Right lobe of liver (tissue), 6 donors: Measurements from ENCODE around the gene SPG21. TPM values are rescaled to one million over a fixed set of nuclear protein-coding genes. Genes with fewer than 3 reads are reported as not detected.

ENCODE experiments used
- ATAC-seq, 4 donors: fragments of 200-7000 bp; cut with Tn5 transposase; one replicate each; pipeline ENCODE4 v1.9.1; 2020; ENCODE audit warnings: mild to moderate bottlenecking in 4 of 4, moderate library complexity in 4 of 4
- DNase-seq, 3 donors: peaks; one replicate each; pipeline ENCODE4 v3.0.0-alpha.2; 2020
- H3K27ac ChIP-seq, 3 donors: fragments of 200-600 bp; one replicate each; pipeline ENCODE4 v1.8.0; 2022
- H3K27me3 ChIP-seq, 2 donors: fragments of 200-600 bp; one replicate each; pipeline ENCODE4 v1.8.0; 2022
- H3K36me3 ChIP-seq, 4 donors: fragments of 200-600 bp; sonication (generic) in 1 of 4; one replicate each; pipeline versions ENCODE4 v1.5.1 to v1.8.0; 2017 to 2022; ENCODE audit warnings: control low read depth in 1 of 4
- H3K4me1 ChIP-seq, 4 donors: fragments of 200-600 bp; sonication (generic) in 1 of 4; one replicate each; pipeline versions ENCODE4 v1.5.1 to v1.8.0; 2017 to 2022; ENCODE audit warnings: control low read depth in 1 of 4
- H3K4me3 ChIP-seq, 3 donors: fragments of 200-600 bp; one replicate each; pipeline ENCODE4 v1.8.0; 2022
- H3K9me3 ChIP-seq, 4 donors: fragments of 200-600 bp; sonication (generic) in 1 of 4; one replicate each; pipeline versions ENCODE4 v1.5.1 to v1.8.0; 2017 to 2022; ENCODE audit warnings: control low read depth in 1 of 4
- POLR2A ChIP-seq: fragments of 450-650 bp; IDR thresholded peaks from one replicate; pipeline ENCODE4 v1.6.1; 2017; ENCODE audit warnings: antibody characterized with exemption, mild to moderate bottlenecking
- WGBS: methylation state at CpG from one replicate; pipeline ENCODE4 v1.1.6; 2018; ENCODE audit warnings: low coverage, low lambda C conversion rate; ENCODE audit not compliant: insufficient coverage; ENCODE audit errors: missing lambda C conversion rate; 5-methylcytosine and 5-hydroxymethylcytosine counted together
- intact Hi-C, 2 donors: fragments of 100-400 bp; cut with DNase I; formaldehyde crosslinking; loops; one replicate each; pipeline versions ENCODE4 v1.11.2 to v1.14.1; 2022
- total RNA-seq, 6 experiments: library from RNA; depleted of rRNA in 2 of 6; stranded (reverse); fragments of >200 nt in 2 of 6; fragmentation: NEBNext Ultra II Directional in 3 of 6; extraction: Animal tissue kit (Norgen Biotek cat#: 25700) in 3 of 6; gene quantifications; one replicate each; pipeline versions ENCODE4 v1.1.0 to v1.2.4, GENCODE V29; 2016 to 2023
- TF ChIP-seq, protein P1 (sequence below), 4 donors: fragments of 200-600 bp in 3 of 4; fragments of 450-650 bp in 1 of 4; IDR thresholded peaks; one replicate each; pipeline versions ENCODE4 v1.5.1 to v1.8.0; 2016 to 2022; ENCODE audit warnings: antibody characterized with exemption in 4 of 4, mild to moderate bottlenecking in 2 of 4
- donor health status: DM: no; HTN: yes; CAD: no.
- donor health status: DM: no; HTN: no; CAD: no.
- donor health status: DM: no; HTN: no; CAD: no.
- donor health status: DM: no; HTN: yes; CAD: no.
- donor health status: DM: no; HTN: yes; CAD: no.

SPG21 gene
- total RNA-seq, 6 experiments from 2014 or later = 35.2 to 70.4 (median 52.2) TPM

- Histone ChIP-seq H3K9me3 (no peaks in the 10 kb centered on the region), H3K4me3 (no peak overlapping the region), H3K27me3 (no peaks in the 10 kb centered on the region), H3K4me1 (no peaks in the 10 kb centered on the region), H3K36me3 (peaks cover 0 to 77% (median 34%) of the 10 kb centered on the region in 4 donors), H3K27ac (no peak overlapping the region)
- ATAC-seq = no peak
- intact Hi-C loops = no loop called here
- TF ChIP-seq POLR2A = no peak
- TF ChIP-seq, protein P1, sequence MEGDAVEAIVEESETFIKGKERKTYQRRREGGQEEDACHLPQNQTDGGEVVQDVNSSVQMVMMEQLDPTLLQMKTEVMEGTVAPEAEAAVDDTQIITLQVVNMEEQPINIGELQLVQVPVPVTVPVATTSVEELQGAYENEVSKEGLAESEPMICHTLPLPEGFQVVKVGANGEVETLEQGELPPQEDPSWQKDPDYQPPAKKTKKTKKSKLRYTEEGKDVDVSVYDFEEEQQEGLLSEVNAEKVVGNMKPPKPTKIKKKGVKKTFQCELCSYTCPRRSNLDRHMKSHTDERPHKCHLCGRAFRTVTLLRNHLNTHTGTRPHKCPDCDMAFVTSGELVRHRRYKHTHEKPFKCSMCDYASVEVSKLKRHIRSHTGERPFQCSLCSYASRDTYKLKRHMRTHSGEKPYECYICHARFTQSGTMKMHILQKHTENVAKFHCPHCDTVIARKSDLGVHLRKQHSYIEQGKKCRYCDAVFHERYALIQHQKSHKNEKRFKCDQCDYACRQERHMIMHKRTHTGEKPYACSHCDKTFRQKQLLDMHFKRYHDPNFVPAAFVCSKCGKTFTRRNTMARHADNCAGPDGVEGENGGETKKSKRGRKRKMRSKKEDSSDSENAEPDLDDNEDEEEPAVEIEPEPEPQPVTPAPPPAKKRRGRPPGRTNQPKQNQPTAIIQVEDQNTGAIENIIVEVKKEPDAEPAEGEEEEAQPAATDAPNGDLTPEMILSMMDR (IDR thresholded peaks at IDR 0.05) = no peak
- 92% methylated on average over 1 of the region's 1 CpG for WGBS
- DNase-seq = no peak
Observed at GRCh38 chr15:64969401-64969800, 20.3 kb downstream of the SPG21 start.

GRCh38 chr15:64961013-64961412, 28.7 kb downstream of the SPG21 start:
- no CpG with 5 or more reads among the region's 5 CpGs for WGBS
- Histone ChIP-seq H3K4me3 (no peak overlapping the region), H3K9me3 (no peaks in the 10 kb centered on the region), H3K27me3 (no peaks in the 10 kb centered on the region), H3K4me1 (no peaks in the 10 kb centered on the region), H3K36me3 (peaks cover 0 to 76% (median 31%) of the 10 kb centered on the region in 4 donors), H3K27ac (no peak overlapping the region)
- TF ChIP-seq POLR2A = no peak
- TF ChIP-seq, protein P1 (IDR thresholded peaks at IDR 0.05) = no peak
- ATAC-seq (no peak), DNase-seq (no peak)
- intact Hi-C loops = no loop called here

DNA sequence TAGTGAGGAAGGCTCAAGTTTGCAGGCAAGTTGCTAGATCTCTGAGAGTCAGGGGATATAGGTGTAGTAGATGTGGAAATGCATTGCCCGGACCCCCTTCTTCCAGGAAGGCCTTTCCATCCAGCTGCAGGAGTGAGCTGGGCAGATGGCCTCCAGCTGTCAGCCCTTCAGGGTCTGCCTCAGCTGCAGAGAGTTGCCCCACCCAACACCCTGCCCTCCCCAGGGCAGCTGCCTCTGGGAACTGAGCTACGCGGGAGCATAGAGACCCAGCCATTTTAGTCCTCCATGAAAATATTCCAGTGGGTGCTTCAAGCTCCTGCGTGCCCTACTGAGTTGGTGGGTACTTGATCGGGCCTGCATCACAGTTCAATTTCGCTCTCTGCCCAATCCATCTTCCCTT, 29.6 kb downstream of the SPG21 start:
- Histone ChIP-seq H3K36me3 (peaks cover 0 to 76% (median 32%) of the 10 kb centered on the region in 4 donors), H3K27me3 (no peaks in the 10 kb centered on the region), H3K9me3 (no peaks in the 10 kb centered on the region), H3K4me3 (no peak overlapping the region), H3K4me1 (no peaks in the 10 kb centered on the region), H3K27ac (no peak overlapping the region)
- WGBS = 100% methylated on average over 2 of the region's 6 CpGs
- intact Hi-C loops = no loop called here
- ATAC-seq = no peak
- TF ChIP-seq, protein P1 (IDR thresholded peaks at IDR 0.05) = no peak
- TF ChIP-seq POLR2A = no peak
- no peak for DNase-seq

DNA sequence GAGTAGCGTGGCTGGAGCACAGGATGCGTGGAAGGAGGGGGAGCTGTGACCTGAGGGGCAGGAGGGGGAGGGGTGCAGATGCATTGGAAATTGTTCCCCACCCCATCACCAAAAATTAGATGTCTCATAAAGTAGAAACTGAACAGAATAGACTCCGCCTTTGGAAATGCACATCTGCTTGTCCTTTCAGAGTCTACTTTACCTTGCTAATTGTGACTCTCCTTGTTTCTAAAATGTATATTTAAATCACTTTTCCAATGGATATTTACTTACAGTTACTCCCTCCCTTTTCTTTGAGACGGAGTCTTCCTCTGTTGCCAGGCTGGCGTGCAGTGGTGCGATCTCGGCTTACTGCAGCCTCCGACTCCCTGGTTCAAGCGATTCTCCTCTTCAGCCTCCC, 30.6 kb downstream of the SPG21 start:
- no peak for ATAC-seq
- Histone ChIP-seq H3K27ac (no peak overlapping the region), H3K9me3 (no peaks in the 10 kb centered on the region), H3K4me1 (no peaks in the 10 kb centered on the region), H3K36me3 (peaks cover 0 to 65% (median 23%) of the 10 kb centered on the region in 4 donors), H3K27me3 (no peaks in the 10 kb centered on the region), H3K4me3 (no peak overlapping the region)
- TF ChIP-seq POLR2A = no peak
- WGBS = 97% methylated on average over 9 of the region's 9 CpGs
- intact Hi-C loops = no loop called here
- no peak for DNase-seq

GRCh38 chr15:64954395-64954794, 35.3 kb downstream of the SPG21 start:
- H3K4me3 ChIP-seq = no peak overlapping the region
- no peak for DNase-seq
- 40% methylated on average over 3 of the region's 3 CpGs for WGBS
- no peaks in the 10 kb centered on the region for H3K9me3 ChIP-seq
- TF ChIP-seq POLR2A = no peak
- TF ChIP-seq, protein P1 (IDR thresholded peaks at IDR 0.05) = no peak
- H3K4me1 ChIP-seq = no peaks in the 10 kb centered on the region
- H3K27ac ChIP-seq = no peak overlapping the region
- peaks cover 0 to 22% (median 5%) of the 10 kb centered on the region in 4 donors for H3K36me3 ChIP-seq
- intact Hi-C loops = no loop called here
- H3K27me3 ChIP-seq = no peaks in the 10 kb centered on the region
- ATAC-seq = no peak
